ENCODE measurements around the gene P2RY6.
A peak's percentile ranks its signal among the peaks of the same experiment; 100 is the strongest.

Gene P2RY6

DNA sequence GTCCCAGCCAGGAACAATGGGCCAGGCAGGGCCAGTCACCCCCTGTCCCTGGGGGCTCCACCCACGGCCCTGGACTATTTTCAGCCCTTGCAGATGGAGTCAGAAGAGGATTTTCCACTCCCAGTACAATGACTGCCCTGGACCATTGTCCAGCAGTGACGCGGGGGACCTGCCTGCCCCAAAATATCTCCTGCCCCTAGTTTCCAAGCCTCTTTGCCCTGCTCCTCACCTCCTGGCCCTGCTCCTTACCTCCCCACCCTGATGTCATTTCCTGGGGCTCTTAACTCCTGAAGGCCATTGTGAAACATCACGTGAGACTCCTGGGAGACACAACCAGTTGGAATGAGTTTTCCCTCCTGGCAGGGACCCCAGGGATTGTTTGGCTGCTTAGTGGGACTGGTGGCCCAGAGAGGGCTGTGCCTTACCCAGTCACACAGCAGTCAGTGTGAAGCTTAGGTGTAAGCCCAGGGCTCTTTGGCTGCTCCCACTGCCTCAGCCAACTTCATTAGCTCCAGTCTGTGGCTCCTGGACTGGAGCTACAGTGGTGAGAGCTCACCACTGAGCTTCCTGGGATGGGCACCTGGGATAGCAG is 31.9 kb upstream of the P2RY6 start:
- Histone ChIP-seq H3K36me3 (ENCODE audit: control insufficient read depth, low read depth, low read length) (no peaks in the 10 kb centered on the region), H3K9ac (ENCODE audit: low read length) (no peak overlapping the region), H3K4me1 (ENCODE audit: control insufficient read depth, low read depth, low read length) (no peaks in the 10 kb centered on the region), H3K27ac (ENCODE audit: low read length) (no peak overlapping the region), H3K27me3 (ENCODE audit: control insufficient read depth, insufficient read depth, low read length) (no peaks in the 10 kb centered on the region), H3K9me3 (ENCODE audit: control insufficient read depth, low read depth, low read length) (no peaks in the 10 kb centered on the region), H3K4me3 (ENCODE audit: low read length) (no peak overlapping the region)

- Histone ChIP-seq H3K27me3 (ENCODE audit: control insufficient read depth, insufficient read depth, low read length) (no peaks in the 10 kb centered on the region), H3K4me1 (ENCODE audit: control insufficient read depth, low read depth, low read length) (no peaks in the 10 kb centered on the region), H3K9me3 (ENCODE audit: control insufficient read depth, low read depth, low read length) (no peaks in the 10 kb centered on the region), H3K27ac (ENCODE audit: low read length) (no peak overlapping the region), H3K4me3 (ENCODE audit: low read length) (no peak overlapping the region), H3K9ac (ENCODE audit: low read length) (no peak overlapping the region), H3K36me3 (ENCODE audit: control insufficient read depth, low read depth, low read length) (no peaks in the 10 kb centered on the region)
Observed at GRCh38 chr11:73241300-73241699, 30.8 kb upstream of the P2RY6 start.

DNA sequence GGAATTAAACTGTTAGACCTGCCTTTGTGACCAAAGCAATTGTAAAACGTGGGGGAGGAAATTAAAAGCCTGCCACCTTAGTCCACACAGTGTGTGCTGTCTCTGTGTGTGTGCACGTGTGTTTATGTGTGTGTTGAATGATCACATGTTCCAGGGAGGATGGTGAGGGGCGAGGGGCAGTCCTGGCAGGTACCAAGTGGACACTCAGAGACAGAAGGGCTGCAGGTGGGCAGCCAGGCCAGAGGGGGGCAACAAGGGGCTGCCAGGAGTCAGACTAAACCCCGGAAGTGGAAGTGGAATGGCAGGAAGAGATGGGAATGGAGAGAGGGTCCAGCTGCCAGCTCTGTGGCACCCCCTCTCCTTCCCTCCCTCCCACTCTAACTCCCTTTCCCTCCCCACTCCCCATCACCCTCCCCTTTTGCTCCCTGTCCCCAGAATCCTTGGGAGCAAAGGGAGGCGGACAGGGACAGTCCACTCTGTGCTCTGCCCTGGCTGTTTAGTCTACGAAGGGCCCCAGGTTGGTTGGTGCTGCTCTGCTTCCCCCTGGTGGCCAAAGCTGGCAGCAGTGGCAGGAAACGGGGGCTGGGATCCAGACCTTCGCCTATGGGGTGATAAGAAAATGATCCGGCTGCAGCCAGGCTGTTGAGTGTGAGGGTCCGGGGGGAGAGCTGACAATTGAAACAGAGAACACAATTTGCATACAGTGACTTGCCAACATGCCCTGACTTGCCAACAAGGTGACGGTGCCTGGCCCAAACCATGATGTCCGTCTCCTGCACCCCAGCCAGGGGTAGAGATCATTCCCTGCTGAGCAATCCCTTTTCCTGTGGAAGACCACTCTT is 29.7 kb upstream of the P2RY6 start:
- Histone ChIP-seq H3K4me3 (ENCODE audit: low read length) (peak overlapping the region; percentile 46), H3K9ac (ENCODE audit: low read length) (no peak overlapping the region)

DNA sequence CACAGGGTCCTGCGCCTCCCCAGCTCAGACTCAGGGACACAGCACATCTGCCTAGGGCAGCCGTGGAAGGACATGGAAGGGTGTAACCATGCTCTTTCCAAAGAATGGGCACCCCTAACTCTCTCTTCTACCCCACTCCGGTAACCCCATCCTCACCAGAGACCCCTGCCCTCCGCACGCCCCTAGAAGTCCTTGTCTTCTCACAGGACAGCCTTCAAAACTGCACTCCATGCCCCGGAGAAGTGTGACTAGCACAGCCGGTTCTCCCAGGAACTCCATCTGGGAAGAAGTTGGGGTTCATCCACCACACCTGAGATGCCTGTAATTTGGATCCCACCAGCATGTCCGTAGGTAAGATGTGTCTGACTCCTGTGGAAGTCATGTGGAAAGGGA is 29.0 kb upstream of the P2RY6 start:
- Histone ChIP-seq H3K27me3 (ENCODE audit: control insufficient read depth, insufficient read depth, low read length) (no peaks in the 10 kb centered on the region), H3K9me3 (ENCODE audit: control insufficient read depth, low read depth, low read length) (no peaks in the 10 kb centered on the region), H3K9ac (ENCODE audit: low read length) (no peak overlapping the region), H3K4me3 (ENCODE audit: low read length) (no peak overlapping the region), H3K4me1 (ENCODE audit: control insufficient read depth, low read depth, low read length) (no peaks in the 10 kb centered on the region), H3K27ac (ENCODE audit: low read length) (no peak overlapping the region), H3K36me3 (ENCODE audit: control insufficient read depth, low read depth, low read length) (no peaks in the 10 kb centered on the region)

More for the DNA sequence above, 29.7 kb upstream of the P2RY6 start:
- Histone ChIP-seq H3K9me3 (ENCODE audit: control insufficient read depth, low read depth, low read length) (no peaks in the 10 kb centered on the region), H3K4me1 (ENCODE audit: control insufficient read depth, low read depth, low read length) (no peaks in the 10 kb centered on the region), H3K27me3 (ENCODE audit: control insufficient read depth, insufficient read depth, low read length) (no peaks in the 10 kb centered on the region), H3K36me3 (ENCODE audit: control insufficient read depth, low read depth, low read length) (no peaks in the 10 kb centered on the region), H3K27ac (ENCODE audit: low read length) (no peak overlapping the region)

- no peak overlapping the region for H3K27ac ChIP-seq (ENCODE audit: low read length)
- no peak overlapping the region for H3K4me3 ChIP-seq (ENCODE audit: low read length)
- H3K9ac ChIP-seq (ENCODE audit: low read length) = no peak overlapping the region
- no peaks in the 10 kb centered on the region for H3K36me3 ChIP-seq (ENCODE audit: control insufficient read depth, low read depth, low read length)
- H3K4me1 ChIP-seq (ENCODE audit: control insufficient read depth, low read depth, low read length) = no peaks in the 10 kb centered on the region
- H3K9me3 ChIP-seq (ENCODE audit: control insufficient read depth, low read depth, low read length) = no peaks in the 10 kb centered on the region
- H3K27me3 ChIP-seq (ENCODE audit: control insufficient read depth, insufficient read depth, low read length) = no peaks in the 10 kb centered on the region
Observed at GRCh38 chr11:73244589-73245240, 27.4 kb upstream of the P2RY6 start.

GRCh38 chr11:73245461-73245860 is 26.7 kb upstream of the P2RY6 start:
- no peaks in the 10 kb centered on the region for H3K4me1 ChIP-seq (ENCODE audit: control insufficient read depth, low read depth, low read length)

GRCh38 chr11:73246303-73246702 is 25.8 kb upstream of the P2RY6 start:
- Histone ChIP-seq H3K9me3 (ENCODE audit: control insufficient read depth, low read depth, low read length) (no peaks in the 10 kb centered on the region), H3K4me1 (ENCODE audit: control insufficient read depth, low read depth, low read length) (no peaks in the 10 kb centered on the region), H3K27me3 (ENCODE audit: control insufficient read depth, insufficient read depth, low read length) (no peaks in the 10 kb centered on the region), H3K9ac (ENCODE audit: low read length) (no peak overlapping the region), H3K4me3 (ENCODE audit: low read length) (no peak overlapping the region), H3K27ac (ENCODE audit: low read length) (no peak overlapping the region), H3K36me3 (ENCODE audit: control insufficient read depth, low read depth, low read length) (no peaks in the 10 kb centered on the region)

More at GRCh38 chr11:73245461-73245860, 26.7 kb upstream of the P2RY6 start:
- Histone ChIP-seq H3K27ac (ENCODE audit: low read length) (no peak overlapping the region), H3K27me3 (ENCODE audit: control insufficient read depth, insufficient read depth, low read length) (no peaks in the 10 kb centered on the region), H3K4me3 (ENCODE audit: low read length) (no peak overlapping the region), H3K36me3 (ENCODE audit: control insufficient read depth, low read depth, low read length) (no peaks in the 10 kb centered on the region), H3K9me3 (ENCODE audit: control insufficient read depth, low read depth, low read length) (no peaks in the 10 kb centered on the region), H3K9ac (ENCODE audit: low read length) (no peak overlapping the region)

DNA sequence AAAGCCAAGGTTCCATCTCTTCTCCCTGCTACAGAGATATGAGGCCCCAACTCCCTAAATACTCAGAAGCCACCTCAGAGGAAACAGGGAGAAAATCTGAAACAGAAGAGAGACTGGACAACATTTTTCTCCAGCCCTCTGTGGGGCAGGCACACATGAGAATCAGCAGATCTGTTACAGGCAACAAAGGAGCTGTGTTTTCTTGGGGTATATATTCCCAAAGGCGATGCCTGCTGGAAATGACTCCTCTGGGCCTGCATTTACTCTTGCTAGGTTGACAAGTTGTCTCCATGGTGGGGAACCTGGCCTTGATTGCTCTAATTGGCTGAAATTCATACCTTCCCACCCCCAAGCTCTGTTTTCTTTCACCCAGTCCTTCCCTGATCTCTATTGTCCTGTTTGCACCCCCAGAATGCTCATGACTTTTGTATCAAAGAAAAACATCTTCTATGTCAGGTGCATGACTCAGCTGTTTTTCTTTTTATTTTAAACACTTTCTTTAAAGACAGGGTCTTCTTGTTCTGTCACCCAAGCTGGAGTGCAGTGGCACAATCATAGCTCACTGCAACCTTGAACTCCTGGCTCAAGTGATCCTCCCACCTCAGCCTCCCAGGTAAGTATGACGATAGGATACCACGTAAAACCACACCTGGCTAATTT is 23.5 kb upstream of the P2RY6 start:
- Histone ChIP-seq H3K9ac (ENCODE audit: low read length) (no peak overlapping the region), H3K4me3 (ENCODE audit: low read length) (no peak overlapping the region), H3K27ac (ENCODE audit: low read length) (no peak overlapping the region), H3K9me3 (ENCODE audit: control insufficient read depth, low read depth, low read length) (no peaks in the 10 kb centered on the region), H3K27me3 (ENCODE audit: control insufficient read depth, insufficient read depth, low read length) (no peaks in the 10 kb centered on the region), H3K36me3 (ENCODE audit: control insufficient read depth, low read depth, low read length) (no peaks in the 10 kb centered on the region), H3K4me1 (ENCODE audit: control insufficient read depth, low read depth, low read length) (no peaks in the 10 kb centered on the region)

DNA sequence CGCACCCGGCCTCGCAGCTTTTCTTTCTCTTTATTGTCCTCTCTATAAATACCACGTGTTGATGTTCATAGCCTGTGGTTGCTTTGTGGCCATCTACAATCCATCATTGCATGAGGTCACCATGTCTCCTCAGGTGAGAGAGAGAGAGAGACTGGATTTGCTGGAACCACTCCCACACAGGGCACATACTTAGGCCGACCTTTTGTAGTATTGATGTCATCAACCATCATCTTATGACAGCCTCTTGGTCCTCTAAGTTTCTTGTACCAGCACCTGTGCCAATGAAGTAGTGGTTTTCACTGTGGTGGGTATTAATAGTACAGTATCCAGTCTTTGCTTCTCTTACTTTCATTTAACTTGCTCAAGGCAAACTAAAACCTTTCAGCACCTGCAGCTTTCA is 22.8 kb upstream of the P2RY6 start:
- H3K27ac ChIP-seq (ENCODE audit: low read length) = no peak overlapping the region
- no peak overlapping the region for H3K4me3 ChIP-seq (ENCODE audit: low read length)
- no peaks in the 10 kb centered on the region for H3K4me1 ChIP-seq (ENCODE audit: control insufficient read depth, low read depth, low read length)
- no peaks in the 10 kb centered on the region for H3K36me3 ChIP-seq (ENCODE audit: control insufficient read depth, low read depth, low read length)
- no peak overlapping the region for H3K9ac ChIP-seq (ENCODE audit: low read length)
- no peaks in the 10 kb centered on the region for H3K27me3 ChIP-seq (ENCODE audit: control insufficient read depth, insufficient read depth, low read length)
- H3K9me3 ChIP-seq (ENCODE audit: control insufficient read depth, low read depth, low read length) = no peaks in the 10 kb centered on the region

- no peak overlapping the region for H3K27ac ChIP-seq (ENCODE audit: low read length)
- H3K4me1 ChIP-seq (ENCODE audit: control insufficient read depth, low read depth, low read length) = no peaks in the 10 kb centered on the region
- H3K4me3 ChIP-seq (ENCODE audit: low read length) = no peak overlapping the region
- no peaks in the 10 kb centered on the region for H3K9me3 ChIP-seq (ENCODE audit: control insufficient read depth, low read depth, low read length)
- no peaks in the 10 kb centered on the region for H3K36me3 ChIP-seq (ENCODE audit: control insufficient read depth, low read depth, low read length)
- no peaks in the 10 kb centered on the region for H3K27me3 ChIP-seq (ENCODE audit: control insufficient read depth, insufficient read depth, low read length)
- no peak overlapping the region for H3K9ac ChIP-seq (ENCODE audit: low read length)
Observed at GRCh38 chr11:73249853-73250783, 22.0 kb upstream of the P2RY6 start.
